HL-60/S4 treated with phorbol 12-myristate 13-acetate at 8.2 ng/mL for 4 days and 3 days (cell line): ENCODE results near the gene LMBR1L.

Source experiments
- in situ Hi-C: fragments of 300-500 bp; cut with MboI; formaldehyde crosslinking; loops from 2 replicates; pipeline ENCODE4 v1.15.0; 2022; ENCODE audit warnings: low sequenced_read_pairs

Gene LMBR1L

GRCh38 chr12:49088150-49088931, 22.3 kb downstream of the LMBR1L start:
- in situ Hi-C loops = no loop called here

- in situ Hi-C loops = no loop called here
Observed at GRCh38 chr12:49086116-49086515, 24.5 kb downstream of the LMBR1L start.

GRCh38 chr12:49084438-49084837, 26.2 kb downstream of the LMBR1L start:
- in situ Hi-C loops = no loop called here

- in situ Hi-C loops = no loop called here
Observed at GRCh38 chr12:49079793-49080192, 30.9 kb downstream of the LMBR1L start.

GRCh38 chr12:49070971-49071370, 39.7 kb downstream of the LMBR1L start:
- in situ Hi-C loops = loop anchor here (25.0 kb wide), 1 partner anchor 166 kb away; no protein-coding TSS in a partner anchor

GRCh38 chr12:49069507-49070346, 40.9 kb downstream of the LMBR1L start, which contains the start of gene RHEBL1:
Gene RHEBL1, minus strand, starts transcription at chr12:49069979. Its CDS starts 194 bp downstream, at chr12:49069785.
- in situ Hi-C loops = loop anchor here (25.0 kb wide), 1 partner anchor 168 kb away; no protein-coding TSS in a partner anchor

GRCh38 chr12:49068879-49069506, 41.7 kb downstream of the LMBR1L start:
- in situ Hi-C loops = loop anchor here (25.0 kb wide), 1 partner anchor 168 kb away; no protein-coding TSS in a partner anchor

GRCh38 chr12:49066120-49066519, 44.5 kb downstream of the LMBR1L start:
- in situ Hi-C loops = loop anchor here (25.0 kb wide), 1 partner anchor 171 kb away; no protein-coding TSS in a partner anchor

GRCh38 chr12:49064767-49065152, 45.9 kb downstream of the LMBR1L start:
- in situ Hi-C loops = loop anchor here (25.0 kb wide), 1 partner anchor 173 kb away; no protein-coding TSS in a partner anchor

- in situ Hi-C loops = loop anchor here (25.0 kb wide), 1 partner anchor 175 kb away; no protein-coding TSS in a partner anchor
Observed at GRCh38 chr12:49061916-49062315, 48.7 kb downstream of the LMBR1L start.

- in situ Hi-C loops = loop anchor here (25.0 kb wide), 1 partner anchor 176 kb away; no protein-coding TSS in a partner anchor
Observed at GRCh38 chr12:49061157-49061650, 49.4 kb downstream of the LMBR1L start.

GRCh38 chr12:49060237-49061156, 50.1 kb downstream of the LMBR1L start, which contains the start of gene KMT2D:
Gene KMT2D, minus strand, starts transcription at chr12:49060794. Its CDS starts 5,470 bp downstream, at chr12:49055324.
- in situ Hi-C loops = loop anchor here (25.0 kb wide), 1 partner anchor 177 kb away; no protein-coding TSS in a partner anchor

- in situ Hi-C loops = loop anchor here (25.0 kb wide), 1 partner anchor 178 kb away; no protein-coding TSS in a partner anchor
Observed at GRCh38 chr12:49059299-49060171, 51.1 kb downstream of the LMBR1L start.

- in situ Hi-C loops = loop anchor here (25.0 kb wide), 1 partner anchor 178 kb away; no protein-coding TSS in a partner anchor
Observed at GRCh38 chr12:49059045-49059298, 51.7 kb downstream of the LMBR1L start.

- in situ Hi-C loops = loop anchor here (25.0 kb wide), 1 partner anchor 179 kb away; no protein-coding TSS in a partner anchor
Observed at GRCh38 chr12:49058366-49059044, 52.1 kb downstream of the LMBR1L start.

GRCh38 chr12:49057888-49058287, 52.8 kb downstream of the LMBR1L start:
- in situ Hi-C loops = loop anchor here (25.0 kb wide), 1 partner anchor 179 kb away; no protein-coding TSS in a partner anchor

GRCh38 chr12:49055978-49056754, 54.5 kb downstream of the LMBR1L start:
- in situ Hi-C loops = loop anchor here (25.0 kb wide), 1 partner anchor 181 kb away; no protein-coding TSS in a partner anchor
